HG02763 (cell line): ENCODE results near the gene ARHGAP29.
A peak's percentile ranks its signal among the peaks of the same experiment; 100 is the strongest.

Source experiments
- ATAC-seq: cut with Tn5 transposase; IDR thresholded peaks from one replicate; pipeline ENCODE4 v1.9.1; 2021; ENCODE audit warnings: mild to moderate bottlenecking, moderate library complexity; ENCODE audit not compliant: unreplicated experiment

The ARHGAP29 gene

DNA sequence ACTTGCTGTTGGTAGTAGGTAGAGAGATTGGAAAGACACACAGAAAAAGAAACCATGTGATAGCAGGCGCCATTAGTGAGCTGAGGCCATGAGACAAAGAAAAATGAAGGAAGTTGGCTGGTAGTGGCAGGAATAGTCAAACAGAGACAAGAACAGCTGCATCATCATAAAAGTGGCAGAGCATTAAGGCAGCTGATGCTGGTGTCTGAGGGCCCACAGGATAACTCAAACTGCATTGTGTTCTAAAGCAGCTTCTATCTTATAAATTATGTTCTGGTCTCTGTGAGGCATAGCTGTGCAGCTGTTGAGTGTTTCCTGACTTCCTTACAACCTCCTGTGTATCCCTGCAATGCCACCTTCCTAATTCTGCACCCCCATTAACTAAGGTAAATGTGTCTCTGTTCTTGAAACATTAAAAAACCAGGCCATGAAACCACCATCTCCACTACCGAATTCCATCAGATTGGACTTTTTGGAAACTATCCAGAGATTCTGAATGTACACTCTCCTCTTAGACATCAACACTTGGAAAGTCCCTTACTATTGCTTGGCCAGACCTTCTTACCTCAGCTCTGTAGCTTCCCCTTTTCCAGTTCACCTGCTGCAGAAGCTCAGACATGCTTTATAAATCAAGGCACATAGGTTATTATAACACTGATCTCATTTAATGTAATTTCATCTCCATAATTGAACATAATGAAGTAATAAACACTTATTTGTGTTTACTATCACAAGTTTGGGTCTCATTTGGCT lies 23.4 kb upstream of the ARHGAP29 start:
- no peak for ATAC-seq

DNA sequence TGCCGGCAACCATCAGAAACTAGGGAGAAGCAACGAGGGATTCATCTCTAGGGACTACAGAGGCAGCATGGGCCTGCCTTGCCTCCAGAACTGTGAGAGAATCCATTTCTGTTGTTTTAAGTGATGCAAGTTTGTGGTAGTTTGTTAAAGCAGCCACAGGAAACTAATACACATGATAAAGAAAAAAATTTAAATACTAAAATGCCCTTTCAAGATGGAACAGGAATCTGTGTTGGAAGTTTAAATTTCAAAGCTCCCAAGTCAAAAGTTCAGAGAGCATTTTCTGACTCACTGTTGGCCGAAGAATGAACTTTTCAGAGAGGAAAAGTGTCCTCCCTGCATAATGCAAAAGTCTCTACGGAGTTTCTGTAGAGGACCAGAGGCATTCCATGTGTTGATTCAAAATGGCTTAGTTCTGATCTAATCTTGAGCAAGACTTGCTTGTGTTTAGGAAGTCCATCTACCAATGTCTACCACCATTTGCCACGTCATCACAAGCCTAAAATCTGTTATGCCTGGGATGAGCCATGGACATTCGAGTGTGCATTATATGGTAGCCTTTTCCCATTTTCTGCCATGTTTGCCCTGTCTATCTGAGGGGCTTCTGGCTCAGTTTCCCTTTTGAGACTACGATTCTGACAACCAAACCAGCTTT lies 22.4 kb upstream of the ARHGAP29 start:
- ATAC-seq = no peak

DNA sequence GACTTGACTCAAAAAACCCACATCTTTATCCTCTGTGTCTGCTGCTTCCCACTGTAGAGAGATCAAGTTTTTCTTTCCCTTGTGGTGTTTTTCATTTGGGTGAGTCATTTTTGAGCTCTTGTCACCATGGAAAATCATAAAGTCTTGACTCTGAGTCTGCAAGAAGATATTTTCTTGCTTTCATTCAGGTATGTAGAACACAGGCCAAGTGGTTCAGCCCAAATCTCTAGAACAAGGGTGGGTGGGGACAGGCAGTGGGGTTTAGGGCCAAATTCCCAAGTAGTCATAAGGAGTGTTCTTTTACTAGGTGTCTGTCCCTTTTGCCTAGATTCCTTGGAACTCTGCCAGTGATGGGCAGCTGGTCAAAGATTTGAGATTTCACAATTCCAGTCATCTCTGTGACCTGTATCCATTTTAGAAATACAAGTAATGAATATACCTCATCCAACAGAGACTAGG lies 21.5 kb upstream of the ARHGAP29 start:
- no peak for ATAC-seq

DNA sequence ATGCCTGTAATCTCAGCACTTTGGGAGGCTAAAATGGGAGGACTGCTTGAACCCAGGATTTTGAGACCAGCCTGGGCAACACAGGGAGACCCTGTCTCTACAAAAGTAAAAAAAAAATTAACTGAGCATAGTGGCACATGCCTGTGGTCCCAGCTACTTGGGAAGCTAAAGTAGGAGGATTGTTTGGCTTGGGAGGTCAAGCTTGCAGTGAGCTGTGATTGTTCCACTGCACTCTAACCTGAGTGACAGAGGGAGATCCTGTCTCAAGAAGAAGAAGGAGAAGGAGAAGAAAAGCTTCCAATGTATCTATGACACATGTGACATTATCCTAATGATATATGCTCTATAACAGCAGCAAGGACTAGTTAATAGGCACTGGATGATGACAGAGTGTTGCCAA lies 20.1 kb upstream of the ARHGAP29 start:
- ATAC-seq = no peak

DNA sequence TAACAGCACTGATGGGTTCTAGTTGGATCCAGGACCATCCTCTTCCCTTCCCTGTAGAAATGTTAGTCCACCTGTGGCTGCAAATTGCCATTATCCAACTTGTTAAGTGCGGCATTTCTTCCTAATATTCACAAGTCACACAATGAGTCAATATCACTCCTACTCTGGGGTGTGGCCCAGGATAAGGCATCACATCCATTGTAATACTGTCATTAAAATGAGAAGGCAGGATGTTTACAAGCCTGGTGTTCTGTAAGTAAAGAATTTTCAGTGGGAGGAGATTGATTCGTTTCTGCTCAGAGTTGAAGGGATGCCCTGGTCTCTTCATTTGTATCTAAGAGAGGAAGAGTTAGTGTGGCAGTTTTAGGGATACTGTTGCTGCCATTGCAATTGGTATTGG lies 18.1 kb upstream of the ARHGAP29 start:
- no peak for ATAC-seq

DNA sequence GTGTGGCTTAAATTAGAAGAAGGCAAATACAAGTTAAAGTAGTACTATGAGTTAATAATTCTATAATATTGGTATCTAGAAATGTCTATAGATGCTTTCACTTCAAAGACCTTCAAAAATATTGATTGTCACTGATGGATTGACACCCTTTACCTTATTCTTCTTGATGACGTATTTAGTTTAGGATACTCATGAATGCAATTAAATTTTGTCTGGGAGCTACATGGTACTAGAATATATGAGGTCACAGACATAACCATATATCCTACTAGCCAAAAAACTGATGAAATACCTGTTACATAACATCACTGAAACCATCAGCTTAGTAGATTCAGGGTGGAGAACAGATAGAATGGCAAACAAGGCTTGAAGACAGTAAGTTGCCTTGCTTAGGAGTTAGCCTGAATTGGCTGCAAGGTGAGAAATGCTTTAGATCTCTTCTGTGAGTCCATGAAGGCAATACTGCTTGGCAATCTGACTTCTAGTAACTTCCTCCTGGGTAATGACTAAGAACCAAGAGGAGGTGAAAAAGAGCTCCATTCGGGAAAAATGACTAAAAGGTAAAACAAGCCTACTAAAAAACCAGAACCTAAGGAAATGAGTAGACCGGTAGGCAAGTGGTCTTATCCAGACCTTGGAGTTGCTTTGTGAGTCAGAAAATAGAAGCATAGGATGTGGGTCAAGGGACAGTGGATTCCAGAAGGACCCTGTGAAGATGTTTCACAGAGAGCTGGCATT lies 16.9 kb upstream of the ARHGAP29 start:
- no peak for ATAC-seq

DNA sequence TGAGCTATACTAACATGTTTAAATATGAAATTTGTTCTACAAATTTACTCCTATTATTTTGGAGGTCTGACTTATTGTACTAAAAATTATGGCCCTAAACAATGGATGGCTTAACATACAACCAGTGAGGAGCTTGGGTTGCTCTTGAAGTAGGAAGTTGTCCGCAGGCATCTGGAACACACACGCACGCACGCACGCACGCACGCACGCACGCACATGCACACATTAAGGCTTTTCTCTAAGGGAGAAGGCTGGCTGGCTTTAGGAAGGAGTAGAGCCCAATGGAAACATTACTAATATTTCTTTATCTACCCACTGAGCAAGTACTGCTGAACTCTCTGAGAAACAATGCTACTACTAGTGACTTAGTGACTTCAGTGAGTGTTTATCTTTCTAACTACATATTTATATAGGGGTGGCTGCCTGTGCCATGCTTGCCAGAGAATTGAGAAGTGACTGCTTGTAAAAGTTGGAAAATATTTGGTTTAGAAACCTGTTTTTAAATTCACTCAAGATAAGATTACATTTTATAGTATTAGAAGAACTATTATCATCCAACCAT lies 16.2 kb upstream of the ARHGAP29 start:
- ATAC-seq = no peak

DNA sequence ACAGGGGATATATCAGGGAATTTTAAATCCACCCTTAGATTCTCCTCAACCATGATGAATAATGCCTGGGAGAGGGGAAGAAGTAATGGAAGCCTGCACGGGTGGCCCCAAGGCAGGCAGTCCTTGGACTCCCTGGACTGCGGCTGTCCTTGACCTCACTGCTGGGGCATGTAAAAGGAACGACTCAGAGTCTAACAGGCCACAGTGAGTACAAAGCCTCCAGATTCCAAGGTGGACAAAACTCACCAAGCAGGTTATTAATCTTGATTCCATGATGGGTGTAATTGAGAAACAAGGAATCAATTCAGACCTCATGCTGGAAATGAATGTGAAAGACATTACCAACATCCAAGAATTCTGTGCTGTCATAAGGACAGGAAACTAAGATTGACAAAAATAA lies 13.0 kb upstream of the ARHGAP29 start:
- no peak for ATAC-seq

DNA sequence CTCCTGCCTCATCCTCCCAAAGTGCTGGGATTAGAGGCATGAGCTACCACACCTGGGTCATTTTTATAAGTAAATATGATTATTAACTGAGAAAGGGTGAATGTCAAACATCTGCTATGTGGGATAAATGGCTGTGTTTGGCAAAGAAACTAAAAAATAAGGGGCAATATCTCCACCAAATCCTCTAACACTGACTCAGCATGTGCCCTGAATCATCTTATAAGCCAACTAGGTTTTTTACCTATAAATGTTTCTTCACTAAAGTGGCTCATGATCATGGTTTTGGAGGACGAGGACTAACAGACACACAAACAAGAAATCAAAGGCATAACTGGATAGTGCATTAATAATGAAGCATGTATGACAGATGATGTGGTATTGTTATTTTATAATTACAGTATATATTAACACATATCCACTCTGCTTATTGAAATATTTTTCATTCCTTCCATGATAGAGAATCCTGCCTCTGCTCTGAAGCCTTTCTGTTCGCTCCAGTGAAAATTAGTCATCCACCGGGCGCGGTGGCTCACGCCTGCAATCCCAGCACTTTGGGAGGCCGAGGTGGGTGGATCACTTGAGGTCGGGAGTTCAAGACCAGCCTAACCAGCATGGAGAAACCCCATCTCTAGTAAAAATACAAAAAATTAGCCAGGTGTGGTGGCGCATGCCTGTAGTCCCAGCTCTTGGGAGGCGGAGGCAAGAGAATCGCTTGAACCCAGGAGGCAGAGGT lies 11.7 kb upstream of the ARHGAP29 start:
- no peak for ATAC-seq

DNA sequence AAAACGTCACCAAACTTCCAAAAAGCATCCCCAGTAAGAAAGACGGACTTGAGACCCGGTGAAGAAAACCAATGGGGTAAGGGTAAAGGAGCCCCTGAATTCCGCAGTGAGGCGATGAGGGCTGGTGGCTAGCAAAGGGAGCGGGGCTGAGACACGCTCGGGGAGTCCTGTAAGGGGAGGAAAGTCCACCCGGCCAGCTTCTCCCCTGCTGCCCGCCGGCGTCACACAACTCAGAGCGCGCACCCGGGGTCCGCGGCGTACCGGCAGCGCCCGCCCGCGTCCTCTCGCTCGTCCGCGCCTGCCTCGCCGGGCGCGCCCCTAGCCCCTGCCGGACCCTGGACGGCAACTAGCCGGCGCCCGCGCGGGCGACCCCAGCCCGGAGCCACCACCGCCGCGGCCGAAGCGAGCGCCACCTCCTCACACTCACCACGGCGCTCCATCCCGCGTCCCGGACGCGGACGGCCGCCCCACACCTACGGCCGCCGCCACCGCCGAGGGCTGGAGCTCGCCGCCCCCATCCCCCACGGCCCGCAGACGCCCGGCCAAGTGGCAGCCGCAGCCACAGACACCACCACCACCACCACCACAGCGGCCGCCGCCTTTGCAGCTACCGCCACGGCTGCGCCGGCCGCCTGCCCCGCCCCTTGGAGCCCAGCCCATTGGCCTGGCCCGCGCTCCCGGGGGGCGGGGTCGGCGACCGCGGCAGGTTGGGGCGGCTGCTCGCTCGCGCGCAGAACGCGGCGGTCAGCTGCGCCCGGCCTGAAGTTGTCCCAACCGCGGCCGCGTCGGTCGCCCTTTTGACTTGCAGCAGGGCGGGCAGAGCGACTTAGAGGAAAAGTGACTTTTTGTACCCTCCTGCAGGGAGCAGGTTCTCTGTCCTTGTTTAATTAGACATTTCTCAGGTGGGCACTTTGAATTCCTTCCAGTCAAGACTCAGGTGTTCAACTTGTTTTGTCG lies 10.0 kb upstream of the ARHGAP29 start:
- peak; percentile 82 for ATAC-seq

DNA sequence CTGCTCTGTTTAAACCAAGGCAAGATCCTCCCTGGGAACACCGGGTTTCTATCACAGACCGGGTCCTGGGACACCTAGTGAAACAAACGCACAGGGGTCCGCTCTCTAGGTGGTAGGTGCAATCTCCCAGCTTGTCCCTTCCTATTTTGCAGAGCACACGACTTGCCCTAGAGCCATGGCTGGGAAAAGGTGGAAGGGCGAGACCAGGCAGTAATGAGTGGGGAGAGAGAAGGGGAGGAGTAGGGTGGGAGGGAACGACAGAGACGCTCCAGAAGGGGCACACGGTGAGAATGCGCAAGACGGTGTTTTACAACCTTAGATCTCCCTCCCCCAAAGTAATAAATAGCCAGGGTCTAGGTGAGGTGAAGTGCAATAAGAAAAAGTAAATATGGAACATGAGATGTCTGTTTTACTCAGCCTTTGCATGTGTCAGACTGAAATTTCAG lies 9.3 kb upstream of the ARHGAP29 start:
- no peak for ATAC-seq

DNA sequence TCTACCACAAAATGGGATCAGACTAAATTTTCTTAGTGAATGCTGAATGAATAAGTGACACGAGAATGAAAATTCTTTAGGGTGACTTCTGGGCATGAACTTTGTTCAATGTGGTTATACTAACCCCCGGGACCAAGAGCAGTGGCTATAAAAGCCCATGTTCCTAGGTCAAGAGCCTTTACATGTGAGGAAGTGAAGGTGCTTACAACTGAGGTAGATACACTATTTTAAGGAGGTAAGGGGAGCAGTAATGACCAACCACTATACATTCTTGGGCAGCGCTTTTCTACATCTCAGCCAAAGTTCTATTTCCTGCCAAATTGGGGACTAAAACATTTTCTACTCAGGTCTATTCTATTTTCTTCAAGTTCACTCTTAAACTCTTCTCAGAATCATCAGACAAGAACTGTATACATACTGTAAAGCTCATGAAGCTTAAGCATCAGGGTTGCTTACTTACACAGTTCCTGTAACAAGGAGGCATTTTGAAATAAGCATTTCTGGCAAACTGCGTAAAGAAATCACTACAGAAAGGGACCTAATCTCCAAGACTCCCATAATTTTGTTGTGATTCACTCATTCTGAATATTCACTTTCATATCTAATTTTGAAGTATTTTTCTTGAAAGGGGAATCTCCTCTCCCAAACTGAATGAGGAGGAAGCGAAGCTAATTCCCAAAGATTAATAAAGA lies 8.5 kb upstream of the ARHGAP29 start:
- no peak for ATAC-seq

DNA sequence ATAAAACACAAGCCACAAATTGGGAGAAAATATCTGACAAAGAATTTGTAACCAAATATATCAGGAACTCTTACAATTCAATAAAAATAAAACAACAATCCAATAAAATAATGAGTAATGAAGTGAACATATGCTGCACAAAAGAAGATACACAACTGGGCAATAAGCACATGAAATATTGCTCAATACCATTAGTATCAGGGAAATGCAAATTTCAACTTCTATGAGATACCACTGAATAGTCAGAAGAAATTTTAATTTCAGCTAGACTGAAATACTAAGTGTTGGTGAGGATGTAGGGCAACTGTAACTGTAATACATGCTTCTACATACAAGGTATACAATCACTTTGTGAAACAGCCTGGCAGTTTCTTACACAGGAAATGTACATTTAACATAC lies 7.4 kb upstream of the ARHGAP29 start:
- no peak for ATAC-seq

DNA sequence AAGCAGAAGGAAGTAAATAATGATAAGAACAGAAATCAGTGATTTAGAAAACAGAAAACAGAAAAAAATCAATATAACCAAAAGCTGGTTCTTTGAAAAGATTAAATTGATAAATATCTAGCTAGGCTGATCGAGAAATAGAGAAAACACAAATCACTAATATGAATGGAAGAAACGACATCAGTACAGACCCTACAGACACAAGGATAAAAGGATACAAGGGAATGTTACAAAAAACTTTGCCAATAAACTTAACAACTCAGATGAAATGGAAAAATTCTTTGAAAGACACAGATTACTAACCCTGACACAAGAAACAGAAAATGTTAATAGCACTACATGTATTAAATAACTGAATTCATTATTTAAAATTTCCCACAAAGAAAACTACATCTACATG lies 6.3 kb upstream of the ARHGAP29 start:
- ATAC-seq = no peak

DNA sequence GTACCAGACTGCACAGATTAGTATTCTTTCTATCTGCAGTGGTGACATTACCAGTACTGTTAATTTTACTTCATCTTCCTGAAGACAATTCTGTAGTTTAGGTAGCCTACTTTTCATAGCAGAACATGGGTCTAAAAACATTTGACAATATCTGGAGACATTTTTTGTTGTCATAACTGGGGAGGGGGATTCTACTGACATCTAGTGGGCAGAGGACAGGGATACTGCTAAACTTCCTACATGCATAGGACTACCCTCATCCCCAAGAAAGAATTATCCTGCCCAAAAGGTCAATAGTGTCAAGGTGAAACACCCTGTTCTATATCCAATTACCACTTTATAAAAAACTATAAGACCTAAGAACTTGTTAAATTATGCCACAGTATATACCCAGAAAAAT lies 3.4 kb upstream of the ARHGAP29 start:
- no peak for ATAC-seq

DNA sequence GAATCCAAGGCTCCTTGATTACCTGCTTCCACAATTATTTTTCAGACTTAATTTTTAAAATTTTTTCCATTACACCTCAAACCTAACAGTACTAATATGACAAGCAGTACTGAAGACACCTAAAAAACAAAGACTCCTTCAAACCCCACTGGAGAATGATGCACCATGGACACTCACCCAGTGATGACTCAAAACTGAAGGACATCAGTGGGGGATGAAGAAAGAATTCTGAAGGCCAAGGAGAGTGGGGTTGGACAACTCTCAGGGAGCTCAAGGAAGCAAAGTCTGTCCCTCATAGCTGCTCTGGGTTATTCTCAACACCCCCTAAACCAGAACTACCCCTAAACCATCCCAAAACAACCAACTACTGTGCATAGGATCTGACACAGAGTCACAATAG lies 2.4 kb upstream of the ARHGAP29 start:
- no peak for ATAC-seq

DNA sequence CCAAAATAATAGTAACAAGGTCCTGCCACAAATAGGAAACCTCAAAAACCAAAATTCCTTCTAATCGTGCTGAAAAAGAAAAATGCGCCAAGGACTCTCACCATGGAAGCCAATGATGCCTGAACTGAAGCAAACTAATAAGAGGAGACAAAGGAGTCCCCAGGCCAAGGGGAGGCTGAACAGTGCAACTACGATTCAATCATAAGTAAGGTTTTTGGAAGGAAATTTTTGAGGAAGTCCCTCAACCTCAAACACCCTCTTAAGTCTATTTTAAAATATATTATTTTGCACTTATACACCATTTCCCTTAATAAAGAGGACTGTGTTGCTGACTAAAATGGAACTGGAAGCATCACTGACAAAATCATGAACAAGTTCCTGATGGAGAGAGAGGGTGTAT lies 1.7 kb upstream of the ARHGAP29 start:
- no peak for ATAC-seq

DNA sequence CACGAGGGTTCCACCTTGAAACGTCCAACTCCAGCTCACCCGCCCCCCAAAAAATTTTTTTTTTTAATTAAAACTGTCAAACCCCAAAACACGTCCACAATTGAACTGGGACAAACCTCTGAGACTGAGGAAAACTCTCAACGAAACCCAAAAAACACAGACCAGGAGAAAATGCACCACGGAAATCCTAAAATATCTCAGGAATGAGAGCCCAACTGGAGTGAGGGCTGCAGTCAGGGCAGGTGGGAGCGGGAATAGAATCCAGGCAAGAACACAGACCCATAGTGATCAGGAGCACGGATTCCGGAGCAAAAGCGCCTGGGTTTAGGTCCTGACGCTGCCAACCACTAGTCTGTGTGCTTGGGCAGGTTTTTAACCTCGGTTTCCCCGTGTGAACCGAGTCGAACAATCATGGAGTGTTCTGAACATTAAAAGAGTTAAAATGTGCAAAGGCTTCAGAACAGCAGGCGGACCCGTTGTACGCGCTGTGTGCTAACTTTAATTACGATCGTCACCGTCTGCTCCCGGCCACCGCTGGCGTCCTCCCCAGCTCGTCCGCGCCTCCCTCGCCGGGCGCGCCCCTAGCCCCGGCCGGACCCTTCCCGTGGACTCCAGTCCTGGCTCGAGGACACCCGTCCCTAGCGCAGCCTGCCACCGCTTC lies 624 bp downstream of the ARHGAP29 start:
- peak; percentile 18 for ATAC-seq
